Measurements from ENCODE around the gene NKD1.

- TF ChIP-seq CTCF (conservative IDR thresholded peaks at IDR 0.05), result no peak
- TF ChIP-seq EZH2 (IDR thresholded peaks at IDR 0.05; ENCODE audit: low read depth), result no peak
These were observed 64.0 kb downstream of the NKD1 start for GRCh38 chr16:50611995-50612848.
